GM23338 (cell line): ENCODE data around the gene KDM7A. TPM values are rescaled to one million over a fixed set of nuclear protein-coding genes. Genes with fewer than 3 reads are reported as not detected.

Experiments used
- ATAC-seq: fragments of 200-7000 bp; cut with Tn5 transposase; 3 replicates; pipeline ENCODE4 v1.9.1; 2020
- DNase-seq: peaks from one replicate; pipeline ENCODE4 v3.0.0-alpha.2; 2015; ENCODE audit warnings: low spot score
- H2AFZ ChIP-seq: fragments of 200-600 bp; sonication (generic); 2 replicates; pipeline ENCODE4 v1.8.0; 2016; ENCODE audit warnings: antibody characterized with exemption, mild to moderate bottlenecking, moderate library complexity
- H3F3A ChIP-seq: fragments of 200-600 bp; sonication (generic); replicated peaks from 2 replicates; pipeline ENCODE4 v1.8.0; 2017; ENCODE audit warnings: antibody characterized with exemption, mixed run types, low read depth
- H3K27ac ChIP-seq: fragments of 200-600 bp; sonication (generic); 2 replicates; pipeline ENCODE4 v1.6.1; 2016; ENCODE audit warnings: low read depth
- H3K27me3 ChIP-seq: fragments of 200-600 bp; sonication (generic); 2 replicates; pipeline ENCODE4 v1.8.0; 2016; ENCODE audit warnings: mild to moderate bottlenecking, mixed run types, moderate library complexity; ENCODE audit not compliant: insufficient read depth
- H3K36me3 ChIP-seq: fragments of 200-600 bp; sonication (generic); 2 replicates; pipeline ENCODE4 v1.8.0; 2016; ENCODE audit warnings: mild to moderate bottlenecking; ENCODE audit not compliant: insufficient read depth
- H3K4me1 ChIP-seq: fragments of 200-600 bp; sonication (generic); 2 replicates; pipeline ENCODE4 v1.8.0; 2016; ENCODE audit warnings: mild to moderate bottlenecking, moderate library complexity; ENCODE audit not compliant: insufficient read depth
- H3K4me2 ChIP-seq: fragments of 200-600 bp; sonication (generic); 2 replicates; pipeline ENCODE4 v1.7.1; 2017; ENCODE audit warnings: mixed run types
- H3K4me3 ChIP-seq: fragments of 200-600 bp; sonication (generic); 2 replicates; pipeline ENCODE4 v1.6.1; 2016; ENCODE audit warnings: mixed run types
- H3K79me2 ChIP-seq: fragments of 200-600 bp; sonication (generic); replicated peaks from 2 replicates; pipeline ENCODE4 v1.8.0; 2017; ENCODE audit warnings: mild to moderate bottlenecking; ENCODE audit not compliant: insufficient read depth
- H3K9me2 ChIP-seq: fragments of 200-600 bp; sonication (generic); 2 replicates; pipeline ENCODE4 v1.8.0; 2017; ENCODE audit not compliant: insufficient read depth
- H4K20me1 ChIP-seq: fragments of 200-600 bp; sonication (generic); replicated peaks from 2 replicates; pipeline ENCODE4 v1.8.0; 2017; ENCODE audit warnings: mild to moderate bottlenecking; ENCODE audit not compliant: insufficient read depth
- H3K27ac Mint-ChIP-seq: 2 replicates; pipeline ENCODE4 v1.8.0; 2020; ENCODE audit warnings: inconsistent platforms, mild to moderate bottlenecking, moderate library complexity, mixed read lengths
- H3K27me3 Mint-ChIP-seq: 3 replicates; pipeline ENCODE4 v1.8.0; 2022; ENCODE audit warnings: low read depth, mild to moderate bottlenecking, moderate library complexity, mixed read lengths, inconsistent platforms; ENCODE audit not compliant: insufficient read depth, poor library complexity
- H3K36me3 Mint-ChIP-seq: 3 replicates; pipeline ENCODE4 v1.8.0; 2021; ENCODE audit warnings: low read depth, mild to moderate bottlenecking, inconsistent platforms, moderate library complexity, mixed read lengths
- H3K4me1 Mint-ChIP-seq: 3 replicates; pipeline ENCODE4 v1.8.0; 2020; ENCODE audit warnings: mild to moderate bottlenecking, inconsistent platforms, mixed read lengths
- H3K4me3 Mint-ChIP-seq: 3 replicates; pipeline ENCODE4 v1.8.0; 2021; ENCODE audit warnings: moderate library complexity, mild to moderate bottlenecking, inconsistent platforms, mixed read lengths
- H3K9me3 Mint-ChIP-seq: 3 replicates; pipeline ENCODE4 v1.8.0; 2020; ENCODE audit warnings: moderate library complexity, mild to moderate bottlenecking, inconsistent platforms, mixed read lengths
- EZH2 ChIP-seq: fragments of 200-600 bp; sonication (generic); IDR thresholded peaks from one replicate; pipeline ENCODE4 v1.8.0; 2017; ENCODE audit warnings: antibody characterized with exemption, mild to moderate bottlenecking, low read depth; ENCODE audit not compliant: unreplicated experiment
- NANOG ChIP-seq: IDR thresholded peaks from 2 replicates; pipeline ENCODE4 v1.6.1; 2016; ENCODE audit warnings: antibody characterized with exemption, borderline replicate concordance
- POLR2AphosphoS5 ChIP-seq: IDR thresholded peaks from 2 replicates; pipeline ENCODE4 v1.6.1; 2016; ENCODE audit warnings: antibody characterized with exemption, low read depth
- polyA plus RNA-seq: library from polyadenylated mRNA; unstranded; fragments of >200 nt; fragmentation: Nextera tagmentation; extraction: Ambion mirVana; gene quantifications from 2 replicates; pipeline ENCODE4 v1.2.1, GENCODE V29; 2016
- total RNA-seq: library from RNA; depleted of rRNA; stranded (reverse); fragments of >200 nt; shearing (Covaris generic); gene quantifications from 2 replicates; pipeline ENCODE4 v1.2.3, GENCODE V29; 2014
- TF ChIP-seq, protein P1 (sequence below): fragments of 250-450 bp; sonication (Bioruptor Pico); IDR thresholded peaks from 2 replicates; pipeline ENCODE4 v1.5.0; 2020; ENCODE audit warnings: mild to moderate bottlenecking, moderate library complexity
- TF ChIP-seq, protein P2 (sequence below): IDR thresholded peaks from one replicate; pipeline ENCODE4 v1.6.1; 2018; ENCODE audit warnings: antibody characterized with exemption; ENCODE audit not compliant: unreplicated experiment

The KDM7A gene
- total and polyA plus RNA-seq, 2 experiments from 2014 or later = 2.3 to 10.8 TPM

DNA sequence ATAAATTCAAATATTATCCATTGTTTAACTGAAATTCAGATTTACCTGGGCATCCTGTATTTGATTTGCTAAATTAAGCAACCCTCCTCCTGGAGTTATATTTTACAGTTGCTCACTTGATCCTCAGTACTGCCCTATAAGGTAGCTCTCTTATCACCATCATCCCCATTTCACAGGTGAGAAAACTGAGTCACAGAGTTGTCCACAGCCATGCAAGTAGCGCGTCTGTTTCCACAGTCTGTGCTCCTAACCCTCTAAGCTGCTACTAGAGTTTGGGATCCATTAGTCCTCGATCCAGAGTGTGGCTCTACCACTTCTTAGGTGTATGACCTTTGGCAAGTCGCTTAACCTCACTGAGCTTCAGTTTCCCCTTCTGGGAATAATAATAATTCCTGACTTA is 34.9 kb upstream of the KDM7A start (continued):
- TF ChIP-seq, protein P1, sequence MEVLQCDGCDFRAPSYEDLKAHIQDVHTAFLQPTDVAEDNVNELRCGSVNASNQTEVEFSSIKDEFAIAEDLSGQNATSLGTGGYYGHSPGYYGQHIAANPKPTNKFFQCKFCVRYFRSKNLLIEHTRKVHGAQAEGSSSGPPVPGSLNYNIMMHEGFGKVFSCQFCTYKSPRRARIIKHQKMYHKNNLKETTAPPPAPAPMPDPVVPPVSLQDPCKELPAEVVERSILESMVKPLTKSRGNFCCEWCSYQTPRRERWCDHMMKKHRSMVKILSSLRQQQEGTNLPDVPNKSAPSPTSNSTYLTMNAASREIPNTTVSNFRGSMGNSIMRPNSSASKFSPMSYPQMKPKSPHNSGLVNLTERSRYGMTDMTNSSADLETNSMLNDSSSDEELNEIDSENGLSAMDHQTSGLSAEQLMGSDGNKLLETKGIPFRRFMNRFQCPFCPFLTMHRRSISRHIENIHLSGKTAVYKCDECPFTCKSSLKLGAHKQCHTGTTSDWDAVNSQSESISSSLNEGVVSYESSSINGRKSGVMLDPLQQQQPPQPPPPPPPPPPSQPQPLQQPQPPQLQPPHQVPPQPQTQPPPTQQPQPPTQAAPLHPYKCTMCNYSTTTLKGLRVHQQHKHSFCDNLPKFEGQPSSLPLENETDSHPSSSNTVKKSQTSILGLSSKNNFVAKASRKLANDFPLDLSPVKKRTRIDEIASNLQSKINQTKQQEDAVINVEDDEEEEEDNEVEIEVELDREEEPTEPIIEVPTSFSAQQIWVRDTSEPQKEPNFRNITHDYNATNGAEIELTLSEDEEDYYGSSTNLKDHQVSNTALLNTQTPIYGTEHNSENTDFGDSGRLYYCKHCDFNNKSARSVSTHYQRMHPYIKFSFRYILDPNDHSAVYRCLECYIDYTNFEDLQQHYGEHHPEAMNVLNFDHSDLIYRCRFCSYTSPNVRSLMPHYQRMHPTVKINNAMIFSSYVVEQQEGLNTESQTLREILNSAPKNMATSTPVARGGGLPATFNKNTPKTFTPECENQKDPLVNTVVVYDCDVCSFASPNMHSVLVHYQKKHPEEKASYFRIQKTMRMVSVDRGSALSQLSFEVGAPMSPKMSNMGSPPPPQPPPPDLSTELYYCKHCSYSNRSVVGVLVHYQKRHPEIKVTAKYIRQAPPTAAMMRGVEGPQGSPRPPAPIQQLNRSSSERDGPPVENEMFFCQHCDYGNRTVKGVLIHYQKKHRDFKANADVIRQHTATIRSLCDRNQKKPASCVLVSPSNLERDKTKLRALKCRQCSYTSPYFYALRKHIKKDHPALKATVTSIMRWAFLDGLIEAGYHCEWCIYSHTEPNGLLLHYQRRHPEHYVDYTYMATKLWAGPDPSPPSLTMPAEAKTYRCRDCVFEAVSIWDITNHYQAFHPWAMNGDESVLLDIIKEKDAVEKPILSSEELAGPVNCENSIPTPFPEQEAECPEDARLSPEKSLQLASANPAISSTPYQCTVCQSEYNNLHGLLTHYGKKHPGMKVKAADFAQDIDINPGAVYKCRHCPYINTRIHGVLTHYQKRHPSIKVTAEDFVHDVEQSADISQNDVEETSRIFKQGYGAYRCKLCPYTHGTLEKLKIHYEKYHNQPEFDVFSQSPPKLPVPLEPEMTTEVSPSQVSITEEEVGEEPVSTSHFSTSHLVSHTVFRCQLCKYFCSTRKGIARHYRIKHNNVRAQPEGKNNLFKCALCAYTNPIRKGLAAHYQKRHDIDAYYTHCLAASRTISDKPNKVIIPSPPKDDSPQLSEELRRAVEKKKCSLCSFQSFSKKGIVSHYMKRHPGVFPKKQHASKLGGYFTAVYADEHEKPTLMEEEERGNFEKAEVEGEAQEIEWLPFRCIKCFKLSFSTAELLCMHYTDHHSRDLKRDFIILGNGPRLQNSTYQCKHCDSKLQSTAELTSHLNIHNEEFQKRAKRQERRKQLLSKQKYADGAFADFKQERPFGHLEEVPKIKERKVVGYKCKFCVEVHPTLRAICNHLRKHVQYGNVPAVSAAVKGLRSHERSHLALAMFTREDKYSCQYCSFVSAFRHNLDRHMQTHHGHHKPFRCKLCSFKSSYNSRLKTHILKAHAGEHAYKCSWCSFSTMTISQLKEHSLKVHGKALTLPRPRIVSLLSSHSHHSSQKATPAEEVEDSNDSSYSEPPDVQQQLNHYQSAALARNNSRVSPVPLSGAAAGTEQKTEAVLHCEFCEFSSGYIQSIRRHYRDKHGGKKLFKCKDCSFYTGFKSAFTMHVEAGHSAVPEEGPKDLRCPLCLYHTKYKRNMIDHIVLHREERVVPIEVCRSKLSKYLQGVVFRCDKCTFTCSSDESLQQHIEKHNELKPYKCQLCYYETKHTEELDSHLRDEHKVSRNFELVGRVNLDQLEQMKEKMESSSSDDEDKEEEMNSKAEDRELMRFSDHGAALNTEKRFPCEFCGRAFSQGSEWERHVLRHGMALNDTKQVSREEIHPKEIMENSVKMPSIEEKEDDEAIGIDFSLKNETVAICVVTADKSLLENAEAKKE = no peak
- no peak for TF ChIP-seq NANOG

DNA sequence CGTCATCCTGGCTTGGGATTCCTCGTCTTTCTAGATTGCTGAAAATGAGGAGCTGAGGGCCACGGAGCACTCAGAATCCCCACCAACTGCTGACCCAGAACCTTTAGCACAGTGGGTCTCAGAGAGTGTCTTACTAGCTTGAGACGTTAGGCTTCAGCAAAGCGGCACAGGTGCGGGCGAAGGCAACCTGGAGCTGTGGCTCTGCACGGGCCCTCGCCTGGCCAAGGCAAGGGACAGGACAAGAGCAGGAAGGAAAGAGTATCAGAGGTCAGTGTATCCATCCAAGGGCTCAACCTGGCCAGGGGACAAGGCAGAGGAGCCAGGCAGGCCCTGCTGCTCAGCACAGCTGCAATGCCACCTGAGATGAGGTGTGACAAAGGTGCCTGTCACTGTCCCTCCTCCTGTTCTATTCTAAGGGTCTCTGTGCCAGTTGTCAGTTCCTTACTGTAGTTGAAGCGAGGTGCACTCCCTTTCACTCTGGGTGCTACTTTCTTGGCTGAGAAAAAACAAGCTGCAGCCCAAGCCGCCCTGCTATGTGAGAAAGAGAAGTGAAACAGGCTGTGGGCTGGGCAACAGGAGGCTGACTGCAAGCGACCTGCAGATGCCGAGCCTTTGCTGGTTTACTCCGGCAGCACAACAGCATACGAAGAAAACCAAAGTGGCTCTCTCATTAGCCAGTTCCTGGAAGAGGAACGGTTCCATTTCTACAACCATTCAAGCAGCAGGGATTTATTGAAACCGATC is 33.3 kb upstream of the KDM7A start:
- Histone ChIP-seq H3K4me1 (peaks cover 7% of the 10 kb centered on the region), H2AFZ (peak overlapping the region; percentile 63; the same call in 1 of the 2 replicates), H3K9me2 (peaks cover 14% of the 10 kb centered on the region), H3K4me3 (no peak overlapping the region), H3K4me2 (no peak overlapping the region), H3F3A (no peaks in the 10 kb centered on the region), H3K79me2 (no peaks in the 10 kb centered on the region), H3K27ac (no peak overlapping the region), H4K20me1 (no peaks in the 10 kb centered on the region; the same call in 1 of the 2 replicates), H3K27me3 (no peaks in the 10 kb centered on the region), H3K36me3 (no peaks in the 10 kb centered on the region)
- Mint-ChIP-seq H3K27ac (no peak overlapping the region), H3K9me3 (peaks cover 5% of the 10 kb centered on the region; the same call in 2 of the 3 replicates), H3K4me1 (peaks cover 13% of the 10 kb centered on the region), H3K36me3 (no peaks in the 10 kb centered on the region; the same call in 2 of the 3 replicates), H3K27me3 (peaks cover 2% of the 10 kb centered on the region), H3K4me3 (no peak overlapping the region)
- ATAC-seq = peak; percentile 29
- TF ChIP-seq POLR2AphosphoS5 = no peak
- no peak for TF ChIP-seq EZH2
- TF ChIP-seq, protein P2, sequence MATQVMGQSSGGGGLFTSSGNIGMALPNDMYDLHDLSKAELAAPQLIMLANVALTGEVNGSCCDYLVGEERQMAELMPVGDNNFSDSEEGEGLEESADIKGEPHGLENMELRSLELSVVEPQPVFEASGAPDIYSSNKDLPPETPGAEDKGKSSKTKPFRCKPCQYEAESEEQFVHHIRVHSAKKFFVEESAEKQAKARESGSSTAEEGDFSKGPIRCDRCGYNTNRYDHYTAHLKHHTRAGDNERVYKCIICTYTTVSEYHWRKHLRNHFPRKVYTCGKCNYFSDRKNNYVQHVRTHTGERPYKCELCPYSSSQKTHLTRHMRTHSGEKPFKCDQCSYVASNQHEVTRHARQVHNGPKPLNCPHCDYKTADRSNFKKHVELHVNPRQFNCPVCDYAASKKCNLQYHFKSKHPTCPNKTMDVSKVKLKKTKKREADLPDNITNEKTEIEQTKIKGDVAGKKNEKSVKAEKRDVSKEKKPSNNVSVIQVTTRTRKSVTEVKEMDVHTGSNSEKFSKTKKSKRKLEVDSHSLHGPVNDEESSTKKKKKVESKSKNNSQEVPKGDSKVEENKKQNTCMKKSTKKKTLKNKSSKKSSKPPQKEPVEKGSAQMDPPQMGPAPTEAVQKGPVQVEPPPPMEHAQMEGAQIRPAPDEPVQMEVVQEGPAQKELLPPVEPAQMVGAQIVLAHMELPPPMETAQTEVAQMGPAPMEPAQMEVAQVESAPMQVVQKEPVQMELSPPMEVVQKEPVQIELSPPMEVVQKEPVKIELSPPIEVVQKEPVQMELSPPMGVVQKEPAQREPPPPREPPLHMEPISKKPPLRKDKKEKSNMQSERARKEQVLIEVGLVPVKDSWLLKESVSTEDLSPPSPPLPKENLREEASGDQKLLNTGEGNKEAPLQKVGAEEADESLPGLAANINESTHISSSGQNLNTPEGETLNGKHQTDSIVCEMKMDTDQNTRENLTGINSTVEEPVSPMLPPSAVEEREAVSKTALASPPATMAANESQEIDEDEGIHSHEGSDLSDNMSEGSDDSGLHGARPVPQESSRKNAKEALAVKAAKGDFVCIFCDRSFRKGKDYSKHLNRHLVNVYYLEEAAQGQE = no peak
- DNase-seq = no peak
